ENCODE data around the gene TPST1. TPM values are rescaled to one million over a fixed set of nuclear protein-coding genes. Genes with fewer than 3 reads are reported as not detected.
A peak's percentile ranks its signal among the peaks of the same experiment; 100 is the strongest.
"Not testable (repeated sequence)": the region's sequence is repeated elsewhere in the genome, so short reads cannot be mapped to it uniquely, and the experiment has no call there.

TPST1 gene
- total RNA-seq, 1 donor from 2014 or later: 29.6 TPM

DNA sequence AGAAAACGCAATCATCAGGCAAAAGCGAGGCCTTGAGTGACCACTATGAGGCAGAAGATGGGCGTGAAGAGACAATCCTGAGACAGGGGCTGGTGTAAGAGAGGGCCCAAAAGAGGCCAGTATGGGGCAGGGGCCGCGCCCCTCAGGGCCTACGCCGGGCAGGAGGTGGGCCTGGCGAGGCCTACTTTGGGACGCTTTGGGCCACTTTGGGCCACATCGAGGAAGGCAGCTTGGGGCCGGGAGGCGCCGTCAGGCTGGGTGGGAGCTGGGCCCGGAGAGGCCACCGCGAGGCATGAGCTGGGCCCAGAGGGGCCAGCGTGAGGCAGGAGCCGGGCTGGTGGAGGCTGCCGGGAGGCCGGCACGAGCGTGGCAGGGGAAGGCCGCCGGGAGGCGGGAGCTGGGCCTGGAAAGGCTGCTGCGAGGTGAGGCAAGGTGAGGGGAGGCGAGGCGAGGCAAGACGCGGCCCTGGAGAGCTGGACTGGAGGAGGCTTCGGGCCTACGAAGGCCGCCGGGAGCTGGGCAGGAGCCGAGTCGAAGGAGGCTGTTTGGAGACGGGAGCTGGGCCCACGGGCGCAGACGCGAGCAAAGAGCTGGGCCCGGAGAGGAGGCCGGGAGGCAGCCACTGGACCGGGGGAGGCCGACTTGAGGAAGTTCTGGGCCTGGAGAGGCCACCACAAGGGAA, 171.3 kb downstream of the TPST1 start:
- TF ChIP-seq, protein P1, sequence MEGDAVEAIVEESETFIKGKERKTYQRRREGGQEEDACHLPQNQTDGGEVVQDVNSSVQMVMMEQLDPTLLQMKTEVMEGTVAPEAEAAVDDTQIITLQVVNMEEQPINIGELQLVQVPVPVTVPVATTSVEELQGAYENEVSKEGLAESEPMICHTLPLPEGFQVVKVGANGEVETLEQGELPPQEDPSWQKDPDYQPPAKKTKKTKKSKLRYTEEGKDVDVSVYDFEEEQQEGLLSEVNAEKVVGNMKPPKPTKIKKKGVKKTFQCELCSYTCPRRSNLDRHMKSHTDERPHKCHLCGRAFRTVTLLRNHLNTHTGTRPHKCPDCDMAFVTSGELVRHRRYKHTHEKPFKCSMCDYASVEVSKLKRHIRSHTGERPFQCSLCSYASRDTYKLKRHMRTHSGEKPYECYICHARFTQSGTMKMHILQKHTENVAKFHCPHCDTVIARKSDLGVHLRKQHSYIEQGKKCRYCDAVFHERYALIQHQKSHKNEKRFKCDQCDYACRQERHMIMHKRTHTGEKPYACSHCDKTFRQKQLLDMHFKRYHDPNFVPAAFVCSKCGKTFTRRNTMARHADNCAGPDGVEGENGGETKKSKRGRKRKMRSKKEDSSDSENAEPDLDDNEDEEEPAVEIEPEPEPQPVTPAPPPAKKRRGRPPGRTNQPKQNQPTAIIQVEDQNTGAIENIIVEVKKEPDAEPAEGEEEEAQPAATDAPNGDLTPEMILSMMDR (IDR thresholded peaks at IDR 0.05; ENCODE audit: unreplicated experiment): no peak
- no peaks in the 10 kb centered on the region for H3K27me3 Mint-ChIP-seq
- no peaks in the 10 kb centered on the region for H3K9me3 Mint-ChIP-seq (ENCODE audit: low read depth)
- peaks cover 18% of the 10 kb centered on the region for H3K36me3 Mint-ChIP-seq (ENCODE audit: insufficient read depth)
- H3K4me3 Mint-ChIP-seq (ENCODE audit: low read depth): no peak overlapping the region
- no peak for DNase-seq (ENCODE audit: low spot score, unreplicated experiment)
- peaks cover 3% of the 10 kb centered on the region for H3K4me1 Mint-ChIP-seq (ENCODE audit: low read depth)
- H3K27ac Mint-ChIP-seq: peak overlapping the region; percentile 43

DNA sequence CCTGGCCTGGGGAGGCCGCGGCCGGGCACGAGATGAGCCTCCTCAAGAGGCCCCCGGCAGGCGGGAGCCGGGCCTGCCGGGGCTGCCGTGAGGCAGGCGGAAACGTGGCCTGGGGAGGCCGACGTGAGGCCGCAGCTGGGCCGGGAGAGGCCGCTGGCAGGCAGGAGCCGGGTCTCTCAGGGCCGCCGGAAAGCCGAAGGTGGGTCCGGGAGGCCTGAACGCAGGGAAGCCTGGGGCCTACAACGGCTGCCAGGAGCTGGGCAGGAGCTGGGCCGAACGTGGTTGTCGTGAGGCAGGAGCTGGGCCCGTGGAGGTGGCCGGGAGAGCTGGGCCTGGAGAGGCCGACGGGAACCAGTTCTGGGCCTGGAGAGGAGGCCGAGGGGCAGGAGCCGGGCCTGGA, 171.9 kb downstream of the TPST1 start:
- TF ChIP-seq, protein P1 (IDR thresholded peaks at IDR 0.05; ENCODE audit: unreplicated experiment): no peak
- Mint-ChIP-seq H3K4me1 (ENCODE audit: low read depth) (peaks cover 3% of the 10 kb centered on the region), H3K27me3 (no peaks in the 10 kb centered on the region), H3K36me3 (ENCODE audit: insufficient read depth) (peaks cover 19% of the 10 kb centered on the region), H3K4me3 (ENCODE audit: low read depth) (no peak overlapping the region), H3K9me3 (ENCODE audit: low read depth) (no peaks in the 10 kb centered on the region), H3K27ac (no peak overlapping the region)
- no peak for DNase-seq (ENCODE audit: low spot score, unreplicated experiment)

DNA sequence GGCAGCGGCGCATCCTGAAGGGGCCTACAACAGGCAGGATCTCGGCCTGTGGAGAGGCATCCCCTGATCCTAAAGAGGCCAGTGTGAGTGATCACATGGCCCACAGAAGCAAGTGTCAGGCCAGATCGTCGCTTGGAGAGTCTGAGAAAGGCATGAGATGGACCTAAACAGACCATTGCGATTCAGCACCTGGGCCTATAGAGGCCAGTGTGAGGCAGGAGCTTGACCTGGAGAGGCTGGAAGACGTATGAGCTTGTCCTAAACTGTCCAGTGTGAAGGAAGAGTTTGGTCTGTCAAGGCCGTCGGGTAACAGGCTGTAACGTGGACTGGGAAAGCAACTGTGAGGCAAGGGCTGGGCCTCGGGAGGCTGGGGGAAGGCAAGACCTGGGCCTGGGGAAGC, 172.6 kb downstream of the TPST1 start:
- peaks cover 22% of the 10 kb centered on the region for H3K36me3 Mint-ChIP-seq (ENCODE audit: insufficient read depth)
- H3K27ac Mint-ChIP-seq: peak overlapping the region; percentile 22
- DNase-seq (ENCODE audit: low spot score, unreplicated experiment): no peak
- H3K4me1 Mint-ChIP-seq (ENCODE audit: low read depth): peaks cover 3% of the 10 kb centered on the region
- no peaks in the 10 kb centered on the region for H3K9me3 Mint-ChIP-seq (ENCODE audit: low read depth)
- H3K4me3 Mint-ChIP-seq (ENCODE audit: low read depth): no peak overlapping the region
- H3K27me3 Mint-ChIP-seq: no peaks in the 10 kb centered on the region
- TF ChIP-seq, protein P1 (IDR thresholded peaks at IDR 0.05; ENCODE audit: unreplicated experiment): no peak

DNA sequence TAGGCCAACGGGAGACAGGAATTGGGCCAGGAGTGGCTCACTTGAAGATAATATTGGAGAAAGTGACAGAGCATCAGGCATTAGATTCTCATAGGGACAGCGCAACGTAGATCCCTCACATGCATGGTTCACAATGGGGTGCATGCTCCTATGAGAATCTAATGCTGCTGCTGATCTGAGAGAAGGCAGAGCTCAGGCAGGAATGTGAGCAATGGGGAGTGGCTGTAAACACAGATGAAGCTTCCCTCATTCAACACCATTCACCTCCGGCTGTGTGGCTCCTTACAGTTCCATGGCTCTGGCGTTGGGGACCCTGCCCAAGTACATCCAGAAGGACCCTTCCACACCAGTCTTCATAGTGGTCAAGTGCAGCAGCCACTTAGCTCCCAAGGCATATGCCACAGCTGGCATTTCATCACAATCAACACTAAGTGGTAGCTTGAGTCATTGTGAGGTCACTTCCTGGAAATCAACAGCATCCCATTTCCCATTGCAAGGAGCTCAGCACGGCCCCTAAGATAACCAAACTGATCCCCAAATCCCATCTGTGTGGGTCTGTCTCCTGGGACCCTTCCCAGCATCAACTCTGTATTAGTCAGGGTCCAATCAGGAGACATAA, 174.5 kb downstream of the TPST1 start:
- H3K4me3 Mint-ChIP-seq (ENCODE audit: low read depth): no peak overlapping the region
- H3K27me3 Mint-ChIP-seq: no peaks in the 10 kb centered on the region
- H3K4me1 Mint-ChIP-seq (ENCODE audit: low read depth): no peaks in the 10 kb centered on the region
- DNase-seq (ENCODE audit: low spot score, unreplicated experiment): no peak
- H3K36me3 Mint-ChIP-seq (ENCODE audit: insufficient read depth): peaks cover 21% of the 10 kb centered on the region
- H3K27ac Mint-ChIP-seq: no peak overlapping the region
- TF ChIP-seq, protein P1 (IDR thresholded peaks at IDR 0.05; ENCODE audit: unreplicated experiment): no peak
- H3K9me3 Mint-ChIP-seq (ENCODE audit: low read depth): no peaks in the 10 kb centered on the region

DNA sequence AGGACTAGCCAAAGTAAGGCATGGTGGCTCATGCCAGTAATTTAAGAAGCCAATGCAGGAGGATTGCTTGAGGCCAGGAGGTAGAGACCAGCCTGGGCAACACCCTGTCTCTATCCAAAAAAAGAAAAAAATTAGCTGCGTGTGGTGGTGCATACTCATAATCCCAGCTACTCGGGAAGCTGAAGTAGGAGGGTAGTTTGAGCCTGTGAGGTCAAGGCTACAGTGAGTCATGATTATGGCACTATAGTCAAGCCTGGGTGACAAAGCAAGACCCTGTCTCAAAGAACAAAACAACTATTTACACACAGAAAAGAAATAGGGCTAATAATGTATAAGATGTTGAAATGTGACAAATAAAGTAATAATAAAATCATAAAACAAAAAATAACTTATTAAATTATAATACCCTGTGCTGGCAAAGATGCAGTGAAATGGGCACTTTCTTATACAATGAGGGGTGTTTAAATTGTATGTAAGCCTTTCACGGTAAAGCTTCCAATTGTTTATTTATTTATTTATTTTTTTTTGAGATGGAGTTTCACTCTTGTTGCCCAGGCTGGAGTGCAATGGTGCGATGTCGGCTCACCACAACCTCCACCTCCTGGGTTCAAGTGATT, 175.2 kb downstream of the TPST1 start:
- TF ChIP-seq, protein P1 (IDR thresholded peaks at IDR 0.05; ENCODE audit: unreplicated experiment): no peak
- Mint-ChIP-seq H3K36me3 (ENCODE audit: insufficient read depth) (peaks cover 23% of the 10 kb centered on the region), H3K9me3 (ENCODE audit: low read depth) (no peaks in the 10 kb centered on the region), H3K4me3 (ENCODE audit: low read depth) (no peak overlapping the region), H3K4me1 (ENCODE audit: low read depth) (no peaks in the 10 kb centered on the region), H3K27me3 (no peaks in the 10 kb centered on the region), H3K27ac (no peak overlapping the region)
- no peak for DNase-seq (ENCODE audit: low spot score, unreplicated experiment)

DNA sequence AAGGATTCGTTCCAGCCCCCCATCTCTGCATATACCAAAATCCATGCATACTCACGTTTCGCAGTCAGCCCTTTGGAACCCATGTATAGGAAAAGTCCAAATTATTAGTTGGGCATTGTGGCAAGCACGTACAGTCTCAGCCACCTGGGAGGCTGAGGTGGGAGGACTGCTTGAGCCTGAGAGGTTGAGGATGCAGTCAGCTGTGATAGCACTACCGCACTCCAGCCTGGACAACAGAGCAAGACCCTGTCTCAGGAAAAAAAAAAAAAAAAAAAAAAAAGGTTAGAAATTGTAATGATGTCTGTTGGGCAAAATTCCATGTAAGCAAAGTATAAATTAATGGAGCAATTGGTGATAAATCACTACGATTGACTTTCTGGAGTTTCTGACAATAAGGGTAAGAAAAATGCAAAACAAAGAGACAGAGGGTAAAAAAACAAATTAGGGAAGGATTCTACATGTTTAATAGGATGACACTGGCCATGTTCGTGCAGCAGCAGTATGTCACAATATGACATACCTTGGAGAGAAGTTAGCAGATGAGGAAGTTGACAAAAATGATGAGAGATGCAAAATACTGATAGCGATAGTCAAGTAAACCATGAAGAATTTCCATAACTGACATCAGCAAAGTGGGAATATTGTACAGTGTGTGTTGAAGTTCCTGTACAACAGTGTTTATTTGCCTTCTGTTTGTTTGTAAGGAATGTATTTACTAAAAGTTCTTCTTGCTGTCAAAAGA, 177.2 kb downstream of the TPST1 start:
- H3K4me3 Mint-ChIP-seq (ENCODE audit: low read depth); H3K4me1 Mint-ChIP-seq (ENCODE audit: low read depth): not testable (repeated sequence)
- H3K36me3 Mint-ChIP-seq (ENCODE audit: insufficient read depth): peaks cover 19% of the 10 kb centered on the region

DNA sequence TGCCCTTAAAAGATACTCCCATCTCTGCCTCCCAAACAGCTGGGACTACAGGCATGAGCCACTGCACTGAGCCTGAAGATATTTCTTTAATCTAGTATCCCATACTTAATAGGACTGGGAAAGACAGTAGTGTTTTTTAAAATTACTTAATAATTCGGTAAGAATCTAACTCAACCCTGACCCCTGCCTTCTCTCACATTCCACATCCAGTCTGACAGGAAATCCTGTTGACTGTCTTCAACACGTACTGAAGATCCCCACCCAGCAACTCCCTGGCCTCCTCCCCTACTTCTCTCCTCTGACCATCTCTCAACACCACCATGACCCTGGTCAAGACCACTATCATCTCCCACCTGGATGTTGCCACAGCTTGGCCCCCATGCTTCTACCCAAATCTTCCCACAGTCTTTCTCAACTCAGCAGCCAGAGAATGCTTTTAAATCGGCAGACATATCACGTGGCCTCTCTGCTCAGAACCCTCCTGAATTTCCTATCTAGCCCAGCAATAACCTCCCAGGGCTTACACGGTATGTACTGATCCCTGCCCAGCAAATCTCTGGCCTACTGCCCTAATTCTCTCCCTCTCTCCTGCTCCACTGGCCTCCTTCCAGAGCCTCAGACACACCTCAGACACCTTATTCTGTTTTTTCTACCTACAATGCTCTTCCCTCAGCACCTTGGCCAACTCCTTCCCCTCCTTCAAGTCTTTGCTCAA, 180.2 kb downstream of the TPST1 start:
- H3K4me3 Mint-ChIP-seq (ENCODE audit: low read depth); H3K4me1 Mint-ChIP-seq (ENCODE audit: low read depth); H3K27me3 Mint-ChIP-seq; H3K9me3 Mint-ChIP-seq (ENCODE audit: low read depth); H3K27ac Mint-ChIP-seq; DNase-seq (ENCODE audit: low spot score, unreplicated experiment): not testable (repeated sequence)
- H3K36me3 Mint-ChIP-seq (ENCODE audit: insufficient read depth): peaks cover 13% of the 10 kb centered on the region

More for the DNA sequence above, 177.2 kb downstream of the TPST1 start:
- H3K9me3 Mint-ChIP-seq (ENCODE audit: low read depth); DNase-seq (ENCODE audit: low spot score, unreplicated experiment); H3K27me3 Mint-ChIP-seq; H3K27ac Mint-ChIP-seq: not testable (repeated sequence)
